H4 (cell line): ENCODE measurements around the gene RDH13. TPM values are rescaled to one million over a fixed set of nuclear protein-coding genes. Genes with fewer than 3 reads are reported as not detected.
A peak's percentile ranks its signal among the peaks of the same experiment; 100 is the strongest.
"Not testable (repeated sequence)": the region's sequence is repeated elsewhere in the genome, so short reads cannot be mapped to it uniquely, and the experiment has no call there.

Experiments used
- DNase-seq: peaks from one replicate; pipeline ENCODE4 v3.0.0-alpha.2; 2015; ENCODE audit warnings: low spot score
- total RNA-seq: library from RNA; depleted of rRNA; stranded (reverse); fragments of >200 nt; shearing (Covaris generic); gene quantifications from 2 replicates; pipeline ENCODE4 v1.2.3, GENCODE V29; 2014; rRNA removed

RDH13 gene
- total RNA-seq, 1 experiment from 2014 or later = 18.1 TPM

DNA sequence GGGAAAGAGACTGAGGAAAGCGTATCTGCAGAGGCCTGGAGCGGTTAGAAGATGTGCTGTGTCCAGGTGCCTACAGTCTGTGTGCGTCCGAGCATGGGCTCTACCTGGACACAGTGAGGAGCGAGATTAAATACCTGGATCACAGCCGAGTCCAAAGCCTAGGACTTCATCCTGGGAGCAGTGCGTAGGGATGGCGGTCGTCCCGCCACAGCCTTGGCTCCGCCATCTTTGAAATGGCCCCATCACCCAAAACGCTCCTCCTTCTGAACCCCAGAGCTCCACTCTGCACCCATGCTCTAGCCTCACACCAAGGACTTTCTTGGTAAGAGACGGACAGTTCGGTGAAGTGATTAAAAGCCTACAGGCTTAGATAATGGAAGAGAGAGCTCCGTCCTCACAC, 44.7 kb downstream of the RDH13 start:
- no peak for DNase-seq

- DNase-seq = no peak
Observed at GRCh38 chr19:55016017-55016416, 46.9 kb downstream of the RDH13 start.

GRCh38 chr19:55015126-55015525, 47.8 kb downstream of the RDH13 start:
- DNase-seq = no peak

GRCh38 chr19:55014714-55015113, 48.2 kb downstream of the RDH13 start:
- DNase-seq = no peak

GRCh38 chr19:55013596-55013995, 49.4 kb downstream of the RDH13 start:
- no peak for DNase-seq

- DNase-seq = no peak
Observed at GRCh38 chr19:55012306-55012705, 50.6 kb downstream of the RDH13 start.

GRCh38 chr19:55010561-55010960, 52.4 kb downstream of the RDH13 start:
- not testable (repeated sequence) for DNase-seq

DNA sequence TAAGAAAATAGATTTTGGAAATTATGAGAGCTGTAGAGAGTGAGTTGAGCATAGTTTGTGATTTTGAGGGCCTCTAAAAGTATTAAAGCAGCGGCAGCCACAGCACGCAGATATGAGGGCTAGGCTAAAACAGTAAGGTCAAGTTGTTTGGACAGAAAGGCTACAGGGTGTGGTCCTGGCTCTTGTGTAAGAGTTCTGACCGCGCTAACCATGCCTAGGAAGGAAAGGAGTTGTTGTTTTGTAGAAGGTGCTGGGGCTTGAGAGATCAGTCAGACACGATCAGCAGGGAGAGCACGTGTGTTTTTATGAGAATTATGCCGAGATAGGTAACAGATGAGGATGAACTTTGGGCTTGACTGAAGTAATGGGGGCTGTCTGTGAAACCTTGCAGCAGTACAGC, 54.2 kb downstream of the RDH13 start:
- DNase-seq = not testable (repeated sequence)

DNA sequence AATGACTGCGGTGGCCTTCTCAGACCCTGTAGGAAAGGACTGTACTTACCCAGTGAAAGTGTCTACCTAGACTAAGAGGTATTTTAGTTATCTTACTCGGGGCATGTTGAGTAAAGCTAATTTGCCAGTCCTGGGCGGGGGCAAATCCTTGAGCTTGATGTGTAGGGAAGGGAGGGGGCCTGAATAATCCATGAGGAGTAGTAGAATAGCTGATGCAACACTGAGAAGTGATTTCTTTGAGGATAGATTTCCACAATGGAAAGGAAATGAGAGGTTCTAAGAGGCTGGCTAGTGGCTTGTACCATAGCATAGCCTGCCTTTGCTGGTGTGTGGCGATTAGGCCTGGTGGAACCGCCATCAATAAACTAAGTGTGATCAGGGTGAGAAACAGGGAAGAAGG, 54.8 kb downstream of the RDH13 start:
- not testable (repeated sequence) for DNase-seq

DNA sequence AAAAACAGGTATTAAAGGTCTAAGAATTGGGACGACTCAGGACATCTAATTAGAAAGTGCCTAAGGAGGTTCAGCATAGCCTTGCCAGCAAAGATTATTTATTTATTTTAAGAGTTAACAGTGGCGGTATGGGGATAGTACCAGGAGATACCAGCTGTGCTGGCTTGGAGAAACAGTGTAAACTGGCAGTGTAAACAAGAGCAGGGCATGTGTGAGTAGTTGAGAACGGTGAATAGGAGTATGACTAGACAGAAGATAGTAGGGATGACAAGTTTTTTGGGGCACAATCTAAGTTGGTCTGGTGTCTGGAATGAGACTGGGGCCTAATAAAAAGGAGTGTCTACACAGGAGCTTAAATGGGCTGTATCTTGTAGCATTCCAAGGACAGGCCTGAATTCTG, 55.4 kb downstream of the RDH13 start:
- DNase-seq = not testable (repeated sequence)

DNA sequence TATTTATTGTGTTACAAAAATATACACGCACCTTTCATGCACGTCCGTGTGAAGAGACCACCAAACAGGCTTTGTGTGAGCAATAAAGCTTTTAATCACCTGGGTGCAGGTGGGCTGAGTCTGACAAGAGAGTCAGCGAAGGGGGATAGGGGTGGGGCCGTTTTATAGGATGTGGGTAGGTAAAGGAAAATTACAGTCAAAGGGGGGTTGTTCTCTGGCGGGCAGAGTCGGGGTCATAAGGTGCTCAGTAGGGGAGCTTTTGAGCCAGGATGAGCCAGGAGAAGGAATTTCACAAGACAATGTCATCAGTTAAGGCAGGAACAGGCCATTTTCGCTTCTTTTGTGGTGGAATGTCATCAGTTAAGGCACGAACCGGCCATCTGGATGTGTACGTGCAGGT, 56.2 kb downstream of the RDH13 start:
- DNase-seq = not testable (repeated sequence)

GRCh38 chr19:55005684-55006488, 57.1 kb downstream of the RDH13 start:
- DNase-seq = peak; percentile 100

DNA sequence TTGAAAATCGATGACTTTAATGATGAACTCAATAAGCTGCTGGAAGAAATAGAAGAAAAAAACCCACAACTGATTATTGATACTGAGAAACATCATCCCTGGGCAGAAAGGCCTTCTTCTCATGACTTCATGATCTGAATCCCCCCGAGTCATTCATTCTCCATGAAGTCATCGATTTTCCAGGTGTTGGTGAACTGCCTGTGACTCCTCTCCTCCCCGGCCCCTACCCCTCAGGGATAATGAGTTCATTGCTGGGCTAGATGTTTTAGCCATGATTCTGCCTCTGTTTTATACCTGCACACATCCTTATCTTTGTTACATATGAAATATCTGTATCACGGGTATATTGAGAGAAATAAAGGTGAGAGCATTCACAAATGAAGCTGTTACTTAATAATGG, 62.2 kb downstream of the RDH13 start:
- DNase-seq = no peak

GRCh38 chr19:54998751-54999239, 64.2 kb downstream of the RDH13 start:
- not testable (repeated sequence) for DNase-seq

GRCh38 chr19:54995561-54995960, 67.4 kb downstream of the RDH13 start:
- no peak for DNase-seq

Other genes starting within 250 kb of the RDH13 start
- not detected in 2 replicates for gene KIR3DL1, start 246.7 kb downstream of the RDH13 start, total RNA-seq
- gene KIR2DS4, start 230.5 kb downstream of the RDH13 start, total RNA-seq = not detected in 2 replicates
- not detected in 2 replicates for gene KIR3DL2, start 212.7 kb downstream of the RDH13 start, total RNA-seq
- gene FCAR, start 188.9 kb downstream of the RDH13 start, total RNA-seq = not detected in 2 replicates
- 0.06 TPM in 1 of 2 replicates, not detected in the other for gene NCR1, start 157.0 kb downstream of the RDH13 start, total RNA-seq
- gene NLRP7, start 115.6 kb downstream of the RDH13 start, total RNA-seq = not detected in 2 replicates
- gene NLRP2, start 96.8 kb downstream of the RDH13 start, total RNA-seq = 0.56 TPM in 1 of 2 replicates, not detected in the other
- gene GP6, start 24.9 kb downstream of the RDH13 start, total RNA-seq = not detected in 2 replicates
- 2.2 and 4.3 TPM in 2 replicates for gene EPS8L1, start 12.7 kb upstream of the RDH13 start, total RNA-seq
- 18.0 and 26.4 TPM in 2 replicates for gene PPP1R12C, start 54.5 kb upstream of the RDH13 start, total RNA-seq
- gene TNNT1, start 86.1 kb upstream of the RDH13 start, total RNA-seq = 300 and 334 TPM in 2 replicates
- gene TNNI3, start 94.6 kb upstream of the RDH13 start, total RNA-seq = not detected in 2 replicates
- 7.0 and 10.1 TPM in 2 replicates for gene DNAAF3, start 103.5 kb upstream of the RDH13 start, total RNA-seq
- gene SYT5, start 117.1 kb upstream of the RDH13 start, total RNA-seq = 0.62 TPM in 1 of 2 replicates, not detected in the other
- gene PTPRH, start 146.4 kb upstream of the RDH13 start, total RNA-seq = 3.8 and 5.5 TPM in 2 replicates
- 0.81 TPM in 1 of 2 replicates, not detected in the other for gene TMEM86B, start 165.6 kb upstream of the RDH13 start, total RNA-seq
- gene PPP6R1, start 195.9 kb upstream of the RDH13 start, total RNA-seq = 29.7 and 31.8 TPM in 2 replicates
- 57.7 and 65.2 TPM in 2 replicates for gene HSPBP1, start 217.0 kb upstream of the RDH13 start, total RNA-seq
- gene BRSK1, start 220.8 kb upstream of the RDH13 start, total RNA-seq = 4.6 and 13.1 TPM in 2 replicates